ENCODE data around the gene OLFML2B.

OLFML2B gene

GRCh38 chr1:161981126-161981525 is 42.5 kb downstream of the OLFML2B start:
- no peak for TF ChIP-seq CTCF (IDR thresholded peaks at IDR 0.05; ENCODE audit: low read length, missing control alignments)
- no peak overlapping the region for H3K4me3 ChIP-seq (replicated peaks; ENCODE audit: low read depth, low read length)
- DNase-seq (ENCODE audit: low read depth): no peak

- no peak for DNase-seq (ENCODE audit: low read depth)
- TF ChIP-seq CTCF (IDR thresholded peaks at IDR 0.05; ENCODE audit: low read length, missing control alignments): no peak
- no peak overlapping the region for H3K4me3 ChIP-seq (replicated peaks; ENCODE audit: low read depth, low read length)
These were observed 45.5 kb downstream of the OLFML2B start for GRCh38 chr1:161978011-161978790.

- no peak for DNase-seq (ENCODE audit: low read depth)
- no peak for TF ChIP-seq CTCF (IDR thresholded peaks at IDR 0.05; ENCODE audit: low read length, missing control alignments)
- H3K4me3 ChIP-seq (replicated peaks; ENCODE audit: low read depth, low read length): no peak overlapping the region
These were observed 49.5 kb downstream of the OLFML2B start for GRCh38 chr1:161973924-161974845.

GRCh38 chr1:161972828-161973227 is 50.8 kb downstream of the OLFML2B start:
- no peak for TF ChIP-seq CTCF (IDR thresholded peaks at IDR 0.05; ENCODE audit: low read length, missing control alignments)
- no peak overlapping the region for H3K4me3 ChIP-seq (replicated peaks; ENCODE audit: low read depth, low read length)
- DNase-seq (ENCODE audit: low read depth): no peak

GRCh38 chr1:161970633-161971032 is 53.0 kb downstream of the OLFML2B start:
- no peak for TF ChIP-seq CTCF (IDR thresholded peaks at IDR 0.05; ENCODE audit: low read length, missing control alignments)
- no peak for DNase-seq (ENCODE audit: low read depth)
- H3K4me3 ChIP-seq (replicated peaks; ENCODE audit: low read depth, low read length): no peak overlapping the region

GRCh38 chr1:161970036-161970435 is 53.6 kb downstream of the OLFML2B start:
- no peak for TF ChIP-seq CTCF (IDR thresholded peaks at IDR 0.05; ENCODE audit: low read length, missing control alignments)
- no peak for DNase-seq (ENCODE audit: low read depth)
- H3K4me3 ChIP-seq (replicated peaks; ENCODE audit: low read depth, low read length): no peak overlapping the region

All from fibroblast of pulmonary artery (primary cell).